MCF 10A (cell line): Measurements from ENCODE around the gene RGCC. TPM values are rescaled to one million over a fixed set of nuclear protein-coding genes. Genes with fewer than 3 reads are reported as not detected.

Experiments
- BruUV-seq: library from RNA; stranded (reverse); fragments of 400-500 nt; replicated peaks from 2 replicates; lab custom pipeline; 2021; lab: Mats Ljungman, UMichigan
- CTCF ChIA-PET: fragments of 300-600 bp; sonication (Branson Sonifier 250); formaldehyde crosslinking; extraction: SDS; loops from one replicate; lab custom pipeline; 2021; ENCODE audit warnings: antibody characterized with exemption, inconsistent platforms; lab: Yijun Ruan, JAX
- POLR2A ChIA-PET: fragments of 300-600, 350-650 bp; sonication (Branson Sonifier 250); formaldehyde crosslinking; extraction: SDS; loops from one replicate; lab custom pipeline; 2020; ENCODE audit warnings: antibody characterized with exemption, inconsistent platforms; lab: Yijun Ruan, JAX
- DNase-seq: peaks from one replicate; pipeline ENCODE4 v3.0.0-alpha.2; 2018; ENCODE audit not compliant: unreplicated experiment
- H3K27ac Mint-ChIP-seq: one replicate; pipeline ENCODE4 v1.8.0; 2022; ENCODE audit warnings: mild to moderate bottlenecking, low read depth, mixed read lengths; ENCODE audit not compliant: unreplicated experiment
- H3K27me3 Mint-ChIP-seq: one replicate; pipeline ENCODE4 v1.8.0; 2022; ENCODE audit warnings: mixed read lengths; ENCODE audit not compliant: insufficient read depth, unreplicated experiment
- H3K36me3 Mint-ChIP-seq: one replicate; pipeline ENCODE4 v1.8.0; 2022; ENCODE audit warnings: mild to moderate bottlenecking, moderate library complexity, mixed read lengths; ENCODE audit not compliant: insufficient read depth, unreplicated experiment
- H3K4me1 Mint-ChIP-seq: one replicate; pipeline ENCODE4 v1.8.0; 2022; ENCODE audit warnings: mixed read lengths; ENCODE audit not compliant: insufficient read depth, unreplicated experiment
- H3K4me3 Mint-ChIP-seq: one replicate; pipeline ENCODE4 v1.8.0; 2022; ENCODE audit warnings: mild to moderate bottlenecking, moderate library complexity, mixed read lengths; ENCODE audit not compliant: unreplicated experiment
- H3K9me3 Mint-ChIP-seq: one replicate; pipeline ENCODE4 v1.8.0; 2022; ENCODE audit warnings: mixed read lengths; ENCODE audit not compliant: unreplicated experiment
- CTCF ChIP-seq: fragments of 200-600 bp; IDR thresholded peaks from one replicate; pipeline ENCODE4 v1.8.0; 2022; ENCODE audit warnings: antibody characterized with exemption, mild to moderate bottlenecking; ENCODE audit not compliant: unreplicated experiment
- intact Hi-C: fragments of 100-400 bp; cut with micrococcal nuclease; formaldehyde crosslinking; loops from 2 replicates; pipeline ENCODE4 v1.14.1; 2022
- total RNA-seq: library from RNA; stranded (reverse); gene quantifications from 2 replicates; pipeline ENCODE4 v1.2.3, GENCODE V29; 2022

The RGCC gene
- total RNA-seq, 1 experiment from 2014 or later, result 3.7 TPM

DNA sequence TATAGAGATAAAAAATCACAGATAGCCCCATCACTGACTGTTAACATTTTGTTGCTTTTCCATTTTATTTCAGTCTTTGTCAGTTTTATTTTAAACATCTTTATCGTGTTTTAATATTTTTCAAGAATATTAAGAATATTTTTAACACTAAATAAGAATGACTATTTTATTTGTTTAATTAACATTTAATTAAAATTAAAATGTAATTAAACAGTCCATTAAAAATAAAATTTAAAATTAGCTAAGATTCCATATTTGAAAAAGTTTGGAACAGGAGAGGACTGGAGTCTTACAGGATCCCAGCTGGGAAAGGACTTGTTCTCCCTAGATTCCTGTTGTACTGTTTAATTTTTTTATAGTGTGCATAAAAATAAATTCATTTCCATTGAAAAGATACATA is 54.5 kb downstream of the RGCC start:
- DNase-seq, result no peak
- no peaks in the 10 kb centered on the region for H3K9me3 Mint-ChIP-seq
- H3K4me1 Mint-ChIP-seq, result no peaks in the 10 kb centered on the region
- no peak overlapping the region for H3K4me3 Mint-ChIP-seq
- ChIA-PET CTCF (interaction anchor here (0.6 kb wide), 1 partner anchor 122 kb away, joined by 4 read pairs; no protein-coding TSS in a partner anchor), POLR2A (interaction anchor here (0.9 to 1.0 kb wide), 2 partner anchors 11 kb away, joined by 3 read pairs; no protein-coding TSS in a partner anchor)
- no TSS peak for BruUV-seq
- no peak for TF ChIP-seq CTCF
- H3K27ac Mint-ChIP-seq, result no peak overlapping the region
- intact Hi-C loops, result no loop called here
- H3K27me3 Mint-ChIP-seq, result no peaks in the 10 kb centered on the region
- no peaks in the 10 kb centered on the region for H3K36me3 Mint-ChIP-seq

DNA sequence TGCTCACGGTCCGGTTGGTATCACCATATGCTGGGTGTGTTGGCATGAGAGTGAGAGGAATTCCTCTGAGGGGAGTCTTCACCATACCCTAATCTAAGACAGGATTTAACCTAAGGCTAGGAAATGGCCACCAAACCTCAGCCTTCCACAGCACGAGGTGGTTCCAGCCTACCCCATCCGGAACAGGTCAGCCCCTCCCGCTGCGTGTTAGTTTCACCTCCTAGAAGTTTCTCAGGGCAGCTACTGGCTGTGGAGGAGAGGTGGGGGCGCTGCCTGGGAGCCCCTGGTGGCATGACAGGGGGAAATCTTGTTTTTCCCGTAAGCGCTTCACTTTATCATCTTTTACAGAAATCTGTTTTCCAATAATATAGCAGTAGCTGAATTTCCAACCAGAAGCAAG is 55.1 kb downstream of the RGCC start:
- Mint-ChIP-seq H3K27me3 (no peaks in the 10 kb centered on the region), H3K4me1 (no peaks in the 10 kb centered on the region), H3K9me3 (no peaks in the 10 kb centered on the region), H3K4me3 (no peak overlapping the region), H3K36me3 (no peaks in the 10 kb centered on the region), H3K27ac (no peak overlapping the region)
- ChIA-PET CTCF (interaction anchor here (0.6 to 0.7 kb wide), 2 partner anchors 50 to 122 kb away, joined by 3 to 4 read pairs; no protein-coding TSS in a partner anchor), POLR2A (interaction anchor here (0.9 to 1.0 kb wide), 2 partner anchors 10 to 12 kb away, joined by 3 read pairs; no protein-coding TSS in a partner anchor)
- no peak for TF ChIP-seq CTCF
- BruUV-seq, result no TSS peak
- intact Hi-C loops, result no loop called here
- no peak for DNase-seq

- DNase-seq, result no peak
- TF ChIP-seq CTCF, result no peak
- no peak overlapping the region for H3K4me3 Mint-ChIP-seq
- no peaks in the 10 kb centered on the region for H3K9me3 Mint-ChIP-seq
- no peaks in the 10 kb centered on the region for H3K36me3 Mint-ChIP-seq
- POLR2A ChIA-PET, result interaction anchor here (0.5 kb wide), 1 partner anchor 16 kb away, joined by 3 read pairs; no protein-coding TSS in a partner anchor
- CTCF ChIA-PET, result no interaction called here
- no peaks in the 10 kb centered on the region for H3K4me1 Mint-ChIP-seq
- H3K27ac Mint-ChIP-seq, result no peak overlapping the region
- BruUV-seq, result no TSS peak
- intact Hi-C loops, result no loop called here
- no peaks in the 10 kb centered on the region for H3K27me3 Mint-ChIP-seq
These were observed 56.2 kb downstream of the RGCC start for GRCh38 chr13:41513600-41513999.

- ChIA-PET POLR2A (no interaction called here), CTCF (interaction anchor here (0.6 kb wide), 2 partner anchors 74 to 112 kb away, joined by 3 to 4 read pairs; no protein-coding TSS in a partner anchor)
- Mint-ChIP-seq H3K9me3 (no peaks in the 10 kb centered on the region), H3K27ac (no peak overlapping the region), H3K4me3 (no peak overlapping the region), H3K27me3 (no peaks in the 10 kb centered on the region), H3K4me1 (no peaks in the 10 kb centered on the region), H3K36me3 (no peaks in the 10 kb centered on the region)
- no peak for DNase-seq
- no TSS peak for BruUV-seq
- intact Hi-C loops, result no loop called here
- no peak for TF ChIP-seq CTCF
These were observed 57.6 kb downstream of the RGCC start for GRCh38 chr13:41514853-41515395.
